Smooth muscle cell (in vitro differentiated cells): ENCODE measurements around the gene CDK6. TPM values are rescaled to one million over a fixed set of nuclear protein-coding genes. Genes with fewer than 3 reads are reported as not detected.

Experiments
- DNase-seq: peaks from one replicate; lab custom pipeline; 2025; ENCODE audit not compliant: unreplicated experiment; lab: John Stamatoyannopoulos, UW
- H2AFZ ChIP-seq: fragments of 200-600 bp; sonication (generic); 2 replicates; pipeline ENCODE4 v1.6.0; 2016; ENCODE audit warnings: antibody characterized with exemption, low read depth, mild to moderate bottlenecking
- H3F3A ChIP-seq: fragments of 200-600 bp; sonication (generic); 2 replicates; pipeline ENCODE4 v1.6.0; 2017; ENCODE audit warnings: antibody characterized with exemption, low read depth
- H3K27ac ChIP-seq: fragments of 200-600 bp; sonication (generic); 2 replicates; pipeline ENCODE4 v1.5.1; 2016; ENCODE audit warnings: low read depth, mild to moderate bottlenecking
- H3K27me3 ChIP-seq: fragments of 200-600 bp; sonication (generic); 2 replicates; pipeline ENCODE4 v1.6.1; 2016; ENCODE audit warnings: low read depth, mild to moderate bottlenecking
- H3K36me3 ChIP-seq: fragments of 200-600 bp; sonication (generic); 2 replicates; pipeline ENCODE4 v1.5.1; 2016; ENCODE audit warnings: low read depth
- H3K4me1 ChIP-seq: fragments of 200-600 bp; sonication (generic); 2 replicates; pipeline ENCODE4 v1.5.1; 2016; ENCODE audit warnings: low read depth
- H3K4me2 ChIP-seq: fragments of 200-600 bp; sonication (generic); 2 replicates; pipeline ENCODE4 v1.6.0; 2016; ENCODE audit warnings: mild to moderate bottlenecking
- H3K4me3 ChIP-seq: fragments of 200-600 bp; sonication (generic); 2 replicates; pipeline ENCODE4 v1.5.1; 2016; ENCODE audit warnings: mild to moderate bottlenecking
- H3K79me2 ChIP-seq: fragments of 200-600 bp; sonication (generic); 2 replicates; pipeline ENCODE4 v1.6.0; 2016; ENCODE audit warnings: low read depth, mild to moderate bottlenecking
- H3K9ac ChIP-seq: fragments of 200-600 bp; sonication (generic); 2 replicates; pipeline ENCODE4 v1.6.0; 2016; ENCODE audit warnings: low read depth
- H3K9me3 ChIP-seq: fragments of 200-600 bp; sonication (generic); replicated peaks from 2 replicates; pipeline ENCODE4 v1.5.1; 2016; ENCODE audit warnings: low read depth
- H4K20me1 ChIP-seq: fragments of 200-600 bp; sonication (generic); 2 replicates; pipeline ENCODE4 v1.6.0; 2016; ENCODE audit warnings: low read depth
- WGBS: methylation state at CpG from one replicate; pipeline ENCODE4 v1.1.7; 2016; ENCODE audit warnings: low lambda C conversion rate; 5-methylcytosine and 5-hydroxymethylcytosine counted together
- polyA plus RNA-seq: library from polyadenylated mRNA; unstranded; fragments of >200 nt; fragmentation: Nextera tagmentation; extraction: Ambion mirVana; gene quantifications from 2 replicates; pipeline ENCODE4 v1.2.1, GENCODE V29; 2016
- total RNA-seq: library from RNA; depleted of rRNA; stranded (reverse); fragments of >200 nt; gene quantifications from 2 replicates; pipeline ENCODE4 v1.2.3, GENCODE V29; 2014
- TF ChIP-seq, protein P1 (sequence below): fragments of 200-600 bp; sonication (generic); IDR thresholded peaks from 2 replicates; pipeline ENCODE4 v1.5.1; 2017; ENCODE audit warnings: borderline replicate concordance, mild to moderate bottlenecking, antibody characterized with exemption; ENCODE audit not compliant: insufficient read depth, poor library complexity, severe bottlenecking

Gene CDK6
- total and polyA plus RNA-seq, 2 experiments from 2014 or later: 34.2 to 99.2 TPM

DNA sequence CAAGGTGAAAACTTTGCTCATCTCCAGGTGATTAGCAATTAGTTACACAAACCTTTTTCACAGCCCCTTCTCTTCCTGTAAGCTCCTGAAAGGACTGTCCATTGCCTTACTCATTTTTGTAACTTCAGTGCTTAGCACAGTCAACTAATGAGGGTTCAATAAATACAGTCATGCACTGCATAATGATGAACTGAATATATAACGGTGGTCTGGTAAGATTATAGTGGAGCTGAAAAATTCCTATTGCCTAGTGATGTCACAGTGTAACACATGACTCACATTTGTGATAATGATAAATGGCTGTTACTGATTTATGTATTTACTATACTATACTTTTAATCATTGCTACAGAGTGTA, 233.3 kb downstream of the CDK6 start:
- Histone ChIP-seq H3K27ac (no peak overlapping the region), H3F3A (peaks cover 11% of the 10 kb centered on the region), H4K20me1 (no peaks in the 10 kb centered on the region), H3K9ac (no peak overlapping the region), H3K4me2 (no peak overlapping the region), H3K79me2 (no peaks in the 10 kb centered on the region), H2AFZ (no peak overlapping the region), H3K4me1 (no peaks in the 10 kb centered on the region), H3K4me3 (no peak overlapping the region), H3K36me3 (no peaks in the 10 kb centered on the region), H3K9me3 (no peaks in the 10 kb centered on the region), H3K27me3 (peaks cover 1% of the 10 kb centered on the region)
- TF ChIP-seq, protein P1, sequence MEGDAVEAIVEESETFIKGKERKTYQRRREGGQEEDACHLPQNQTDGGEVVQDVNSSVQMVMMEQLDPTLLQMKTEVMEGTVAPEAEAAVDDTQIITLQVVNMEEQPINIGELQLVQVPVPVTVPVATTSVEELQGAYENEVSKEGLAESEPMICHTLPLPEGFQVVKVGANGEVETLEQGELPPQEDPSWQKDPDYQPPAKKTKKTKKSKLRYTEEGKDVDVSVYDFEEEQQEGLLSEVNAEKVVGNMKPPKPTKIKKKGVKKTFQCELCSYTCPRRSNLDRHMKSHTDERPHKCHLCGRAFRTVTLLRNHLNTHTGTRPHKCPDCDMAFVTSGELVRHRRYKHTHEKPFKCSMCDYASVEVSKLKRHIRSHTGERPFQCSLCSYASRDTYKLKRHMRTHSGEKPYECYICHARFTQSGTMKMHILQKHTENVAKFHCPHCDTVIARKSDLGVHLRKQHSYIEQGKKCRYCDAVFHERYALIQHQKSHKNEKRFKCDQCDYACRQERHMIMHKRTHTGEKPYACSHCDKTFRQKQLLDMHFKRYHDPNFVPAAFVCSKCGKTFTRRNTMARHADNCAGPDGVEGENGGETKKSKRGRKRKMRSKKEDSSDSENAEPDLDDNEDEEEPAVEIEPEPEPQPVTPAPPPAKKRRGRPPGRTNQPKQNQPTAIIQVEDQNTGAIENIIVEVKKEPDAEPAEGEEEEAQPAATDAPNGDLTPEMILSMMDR: no peak
- WGBS: 88% methylated on average over 1 of the region's 1 CpG
- DNase-seq: no peak

DNA sequence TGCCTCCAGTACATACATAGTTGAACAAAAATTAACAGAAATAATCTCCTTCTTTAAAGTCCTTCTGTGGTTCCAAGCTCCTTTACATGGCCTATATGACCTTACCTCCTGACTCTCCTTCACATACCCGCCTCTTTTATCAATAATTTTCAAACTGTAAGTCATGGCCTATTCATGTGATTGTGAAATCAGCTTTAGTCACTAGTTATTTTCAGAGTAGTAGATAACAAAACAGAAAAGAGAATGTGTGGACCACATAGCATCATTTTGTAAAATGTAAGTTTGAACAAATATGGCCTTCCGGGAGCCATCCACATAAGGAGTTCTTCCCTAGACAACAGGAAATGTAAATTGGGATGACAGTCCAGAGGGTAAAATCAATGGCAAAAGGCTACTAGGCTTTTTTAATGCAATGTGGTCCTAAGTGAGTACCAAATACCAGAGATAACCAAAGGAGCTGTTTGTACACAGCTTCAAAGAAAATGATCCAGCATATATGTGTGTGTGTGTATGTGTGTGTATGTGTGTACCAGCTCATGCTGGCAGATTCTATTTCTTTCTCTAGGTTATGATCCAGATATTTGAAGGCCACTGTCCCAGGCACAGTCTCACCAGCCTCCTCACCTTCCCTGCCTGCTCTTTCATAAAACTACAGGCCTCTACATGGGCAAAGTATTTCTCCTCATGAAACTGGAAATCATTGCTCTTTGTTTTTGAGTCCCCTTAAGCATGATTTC, 233.9 kb downstream of the CDK6 start:
- H3K9me3 ChIP-seq: no peaks in the 10 kb centered on the region
- no peak for DNase-seq
- H3K27ac ChIP-seq: no peak overlapping the region
- no peak overlapping the region for H2AFZ ChIP-seq
- H3K4me1 ChIP-seq: no peaks in the 10 kb centered on the region
- TF ChIP-seq, protein P1: no peak
- H3K4me3 ChIP-seq: no peak overlapping the region
- H3K36me3 ChIP-seq: no peaks in the 10 kb centered on the region
- no peaks in the 10 kb centered on the region for H4K20me1 ChIP-seq
- no peak overlapping the region for H3K9ac ChIP-seq
- H3K27me3 ChIP-seq: peaks cover 5% of the 10 kb centered on the region
- H3K79me2 ChIP-seq: no peaks in the 10 kb centered on the region
- peaks cover 5% of the 10 kb centered on the region for H3F3A ChIP-seq
- H3K4me2 ChIP-seq: no peak overlapping the region
- WGBS: 90% methylated on average over 2 of the region's 2 CpGs

DNA sequence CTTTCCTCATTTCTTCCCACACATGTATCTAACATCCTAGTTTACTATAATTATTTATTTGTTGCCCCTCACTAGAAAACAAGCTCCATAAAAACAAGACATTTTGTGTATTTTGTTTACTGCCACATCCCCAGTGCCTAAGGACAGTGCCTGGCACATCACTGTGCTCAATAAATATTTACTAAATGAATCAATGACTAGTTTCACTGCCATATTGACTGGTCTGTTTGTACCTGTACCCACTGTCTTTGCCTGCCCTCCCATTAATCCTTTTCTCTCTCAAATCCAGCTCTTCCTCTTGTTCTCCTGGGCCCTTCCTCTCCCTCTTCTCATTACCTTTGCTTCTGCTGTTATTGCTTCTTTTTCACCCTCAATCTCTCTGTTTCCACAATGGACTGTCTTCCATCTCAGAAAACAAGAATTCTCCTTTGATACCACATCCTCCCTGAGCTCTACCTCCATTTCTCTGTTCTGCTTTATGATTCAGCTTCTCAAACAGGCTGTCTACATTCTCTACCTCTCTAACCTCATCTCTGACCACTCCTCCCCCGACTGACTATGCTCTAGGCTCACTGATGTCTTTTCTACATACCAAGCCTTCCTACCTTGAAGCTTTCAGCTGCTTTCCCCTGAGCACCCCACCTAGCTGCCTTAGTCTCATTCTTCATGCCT, 237.9 kb downstream of the CDK6 start:
- no peak overlapping the region for H3K4me2 ChIP-seq
- H3K9me3 ChIP-seq: no peaks in the 10 kb centered on the region
- no peaks in the 10 kb centered on the region for H3K36me3 ChIP-seq
- no peak overlapping the region for H3K4me3 ChIP-seq
- no peaks in the 10 kb centered on the region for H3K79me2 ChIP-seq
- H3K9ac ChIP-seq: no peak overlapping the region
- 59% methylated on average over 1 of the region's 1 CpG for WGBS
- H3K4me1 ChIP-seq: no peaks in the 10 kb centered on the region
- H2AFZ ChIP-seq: no peak overlapping the region
- DNase-seq: no peak
- H3K27me3 ChIP-seq: peaks cover 5% of the 10 kb centered on the region
- H3K27ac ChIP-seq: no peak overlapping the region
- H4K20me1 ChIP-seq: no peaks in the 10 kb centered on the region
- TF ChIP-seq, protein P1: no peak
- peaks cover 3% of the 10 kb centered on the region for H3F3A ChIP-seq
